HepG2 (cell line): ENCODE results near the gene TMEM108. TPM values are rescaled to one million over a fixed set of nuclear protein-coding genes. Genes with fewer than 3 reads are reported as not detected.

ENCODE experiments used
- ATAC-seq: fragments of 200-7000 bp; cut with Tn5 transposase; 3 replicates; pipeline ENCODE4 v1.9.1; 2020; ENCODE audit warnings: mild to moderate bottlenecking, moderate library complexity
- BruUV-seq: library from RNA; stranded (reverse); fragments of 400-500 nt; replicated peaks from 2 replicates; lab custom pipeline; 2021; lab: Mats Ljungman, UMichigan
- CTCF ChIA-PET: fragments of 300-600 bp; formaldehyde crosslinking; extraction: SDS; loops from one replicate; lab custom pipeline; 2021; ENCODE audit warnings: low total read pairs, inconsistent platforms, low intra/inter-chr PET ratio; lab: Yijun Ruan, JAX
- POLR2A ChIA-PET: fragments of 350-600 bp; sonication (Branson Sonifier 250); formaldehyde crosslinking; loops from one replicate; lab custom pipeline; 2020; ENCODE audit warnings: antibody characterized with exemption, inconsistent platforms; lab: Yijun Ruan, JAX
- DNase-seq: peaks from one replicate; pipeline ENCODE4 v3.0.0-alpha.2; 2015; ENCODE audit warnings: low spot score
- FAIRE-seq: peaks from 3 replicates; lab custom pipeline; 2011; peaks lifted over from hg19 to GRCh38; lab: Jason Lieb, UNC
- H2AFZ ChIP-seq: one replicate; pipeline ENCODE4 v1.6.1; 2011; ENCODE audit warnings: low read length, inconsistent platforms
- H3K27ac ChIP-seq: fragments of 300-600 bp; 3 replicates; pipeline ENCODE4 v1.8.0; 2011; ENCODE audit warnings: mixed run types, mild to moderate bottlenecking, mixed read lengths, low read length, inconsistent platforms; ENCODE audit not compliant: insufficient read depth; ENCODE audit errors: extremely low read length
- H3K27me3 ChIP-seq, 2 experiments: fragments of 200-600 bp in 1 of 2; 2 replicates in 1 of 2; 3 replicates in 1 of 2; pipeline versions ENCODE4 v1.6.0 to v1.8.0; 2011; ENCODE audit warnings: low read length in 2 of 2, mild to moderate bottlenecking in 2 of 2, moderate library complexity in 2 of 2, inconsistent platforms in 1 of 2; ENCODE audit not compliant: insufficient read depth in 2 of 2, control insufficient read depth in 1 of 2
- H3K36me3 ChIP-seq, 2 experiments: fragments of 200-600 bp in 1 of 2; replicated peaks in 1 of 2; 2 replicates in 1 of 2; 3 replicates in 1 of 2; pipeline versions ENCODE4 v1.5.1 to v1.8.0; 2011; ENCODE audit warnings: low read length in 2 of 2, inconsistent platforms in 1 of 2; ENCODE audit not compliant: insufficient read depth in 2 of 2, control insufficient read depth in 1 of 2
- H3K4me1 ChIP-seq: 2 replicates; pipeline ENCODE4 v1.5.1; 2012; ENCODE audit warnings: low read length, inconsistent platforms; ENCODE audit not compliant: insufficient read depth
- H3K4me2 ChIP-seq: 2 replicates; pipeline ENCODE4 v1.6.0; 2011; ENCODE audit warnings: low read depth, low read length, inconsistent platforms
- H3K4me3 ChIP-seq, 3 experiments: fragments of 200-600 bp in 1 of 3; sonication (generic), shearing (Covaris generic) in 1 of 3; replicated peaks in 1 of 3; 2 replicates each; pipeline ENCODE4 v1.5.1; 2011 to 2016; ENCODE audit warnings: low read length in 3 of 3, inconsistent platforms in 2 of 3, low read depth in 2 of 3, mild to moderate bottlenecking in 2 of 3, control low read depth in 1 of 3, mixed read lengths in 1 of 3; ENCODE audit not compliant: insufficient read depth in 1 of 3
- H3K79me2 ChIP-seq: one replicate; pipeline ENCODE4 v1.6.1; 2011; ENCODE audit warnings: low read length, inconsistent platforms; ENCODE audit not compliant: insufficient read depth
- H3K9ac ChIP-seq: 2 replicates; pipeline ENCODE4 v1.6.0; 2011; ENCODE audit warnings: mild to moderate bottlenecking, low read depth, low read length, inconsistent platforms; ENCODE audit not compliant: insufficient read depth
- H3K9me3 ChIP-seq: 2 replicates; pipeline ENCODE4 v1.5.1; 2012; ENCODE audit warnings: mild to moderate bottlenecking, low read length
- H4K20me1 ChIP-seq: 2 replicates; pipeline ENCODE4 v1.6.0; 2011; ENCODE audit warnings: inconsistent platforms, mild to moderate bottlenecking, low read length, moderate library complexity; ENCODE audit not compliant: insufficient read depth
- CBFB ChIP-seq: sonication (generic); formaldehyde crosslinking; IDR thresholded peaks from 2 replicates; pipeline ENCODE4 v1.4.0; 2020; ENCODE audit warnings: missing genetic modification reagents
- FOSL1 ChIP-seq: sonication (generic); formaldehyde crosslinking; IDR thresholded peaks from 2 replicates; pipeline ENCODE4 v1.9.0; 2021; ENCODE audit warnings: missing genetic modification reagents, borderline replicate concordance
- FOXK2 ChIP-seq: fragments of 450-650 bp; IDR thresholded peaks from 2 replicates; pipeline ENCODE4 v1.6.1; 2016
- JARID2 ChIP-seq: sonication (generic); formaldehyde crosslinking; IDR thresholded peaks from 2 replicates; pipeline ENCODE4 v1.8.1; 2023; ENCODE audit warnings: missing genetic modification reagents, inconsistent platforms; ENCODE audit not compliant: insufficient replicate concordance
- MTF1 ChIP-seq: sonication (generic); formaldehyde crosslinking; IDR thresholded peaks from 2 replicates; pipeline ENCODE4 v1.5.0; 2020; ENCODE audit warnings: missing genetic modification reagents
- SNRNP70 ChIP-seq: fragments of 200-400 bp; formaldehyde crosslinking; IDR thresholded peaks from 2 replicates; pipeline ENCODE4 v1.6.1; 2017; ENCODE audit warnings: mild to moderate bottlenecking, low read depth, low read length, moderate library complexity
- TBL1XR1 ChIP-seq: fragments of 150-350 bp; IDR thresholded peaks from 2 replicates; pipeline ENCODE4 v1.6.1; 2014; ENCODE audit warnings: borderline replicate concordance, low read length; ENCODE audit not compliant: partially characterized antibody
- TEAD3 ChIP-seq: optimal IDR thresholded peaks from 2 replicates; pipeline ENCODE3; 2016; ENCODE audit warnings: borderline replicate concordance
- ZNF564 ChIP-seq: sonication (generic); formaldehyde crosslinking; IDR thresholded peaks from 2 replicates; pipeline ENCODE4 v1.8.1; 2023; ENCODE audit warnings: mild to moderate bottlenecking, missing genetic modification reagents
- WGBS: methylation state at CpG from one replicate; pipeline ENCODE4 v1.1.6; 2017; ENCODE audit warnings: low lambda C conversion rate; 5-methylcytosine and 5-hydroxymethylcytosine counted together
- in situ Hi-C: cut with HindIII; loops from 2 replicates; pipeline ENCODE4 v1.10.0; 2017; ENCODE audit warnings: low pct_unique_long_range_greater_than_20kb; ENCODE audit not compliant: extremely low pct_ligation_motif_present
- intact Hi-C: fragments of 100-400 bp; cut with micrococcal nuclease; formaldehyde crosslinking; loops from one replicate; pipeline ENCODE4 v1.10.0; 2022; ENCODE audit not compliant: unreplicated experiment
- polyA plus RNA-seq, 8 experiments: library from polyadenylated mRNA; depleted of rRNA in 3 of 8; stranded (reverse) in 7 of 8; unstranded in 1 of 8; fragments of >200 nt; fragmentation: Illumina TruSeq in 4 of 8; extraction: Trizol in 4 of 8; gene quantifications; 2 replicates each; pipeline versions ENCODE4 v1.2.1 to v1.2.3, GENCODE V29; 2011 to 2016; ENCODE audit warnings: low read depth in 4 of 8, missing spikeins in 1 of 8, mixed read lengths in 1 of 8; ENCODE audit not compliant: insufficient read depth in 1 of 8
- total RNA-seq, 5 experiments: library from RNA; depleted of rRNA; stranded (reverse); fragments of >200 nt; fragmentation: Illumina TruSeq; extraction: Trizol; gene quantifications; 2 replicates each; pipeline ENCODE4 v1.2.3, GENCODE V29; 2016; ENCODE audit warnings: low read depth in 1 of 5
- TF ChIP-seq, protein P1 (sequence below): sonication (generic); formaldehyde crosslinking; IDR thresholded peaks from 2 replicates; pipeline ENCODE4 v1.4.0; 2020; ENCODE audit warnings: missing genetic modification reagents
- TF ChIP-seq, protein P2 (sequence below): sonication (generic); formaldehyde crosslinking; IDR thresholded peaks from 2 replicates; pipeline ENCODE4 v1.4.0; 2020; ENCODE audit warnings: missing genetic modification reagents

Gene TMEM108
- total and polyA plus RNA-seq, 2 of the 13 experiments (the other 11 are each of a cell fraction or from before 2014, with no cell fraction given) = not detected

DNA sequence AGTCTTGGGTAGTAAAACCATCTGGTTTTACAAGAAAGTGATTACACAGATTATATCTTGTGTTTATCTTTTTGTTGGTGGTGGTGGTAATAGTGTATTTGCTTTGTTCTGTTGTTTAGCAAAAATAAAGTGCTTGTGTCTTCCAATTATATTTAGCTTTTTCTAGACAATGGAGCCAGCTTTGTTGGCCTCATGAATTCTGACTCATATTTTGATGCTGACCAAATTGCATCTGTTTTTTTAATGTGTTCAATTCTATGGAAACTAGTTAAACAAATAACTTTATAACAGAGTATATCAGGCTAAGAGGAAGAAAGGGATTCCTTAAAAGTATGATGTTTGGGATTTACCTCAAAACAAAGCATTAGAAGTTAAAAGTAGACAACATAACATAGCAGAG lies 292.3 kb downstream of the TMEM108 start (continued):
- TF ChIP-seq TBL1XR1 = no peak
- TF ChIP-seq, protein P1, sequence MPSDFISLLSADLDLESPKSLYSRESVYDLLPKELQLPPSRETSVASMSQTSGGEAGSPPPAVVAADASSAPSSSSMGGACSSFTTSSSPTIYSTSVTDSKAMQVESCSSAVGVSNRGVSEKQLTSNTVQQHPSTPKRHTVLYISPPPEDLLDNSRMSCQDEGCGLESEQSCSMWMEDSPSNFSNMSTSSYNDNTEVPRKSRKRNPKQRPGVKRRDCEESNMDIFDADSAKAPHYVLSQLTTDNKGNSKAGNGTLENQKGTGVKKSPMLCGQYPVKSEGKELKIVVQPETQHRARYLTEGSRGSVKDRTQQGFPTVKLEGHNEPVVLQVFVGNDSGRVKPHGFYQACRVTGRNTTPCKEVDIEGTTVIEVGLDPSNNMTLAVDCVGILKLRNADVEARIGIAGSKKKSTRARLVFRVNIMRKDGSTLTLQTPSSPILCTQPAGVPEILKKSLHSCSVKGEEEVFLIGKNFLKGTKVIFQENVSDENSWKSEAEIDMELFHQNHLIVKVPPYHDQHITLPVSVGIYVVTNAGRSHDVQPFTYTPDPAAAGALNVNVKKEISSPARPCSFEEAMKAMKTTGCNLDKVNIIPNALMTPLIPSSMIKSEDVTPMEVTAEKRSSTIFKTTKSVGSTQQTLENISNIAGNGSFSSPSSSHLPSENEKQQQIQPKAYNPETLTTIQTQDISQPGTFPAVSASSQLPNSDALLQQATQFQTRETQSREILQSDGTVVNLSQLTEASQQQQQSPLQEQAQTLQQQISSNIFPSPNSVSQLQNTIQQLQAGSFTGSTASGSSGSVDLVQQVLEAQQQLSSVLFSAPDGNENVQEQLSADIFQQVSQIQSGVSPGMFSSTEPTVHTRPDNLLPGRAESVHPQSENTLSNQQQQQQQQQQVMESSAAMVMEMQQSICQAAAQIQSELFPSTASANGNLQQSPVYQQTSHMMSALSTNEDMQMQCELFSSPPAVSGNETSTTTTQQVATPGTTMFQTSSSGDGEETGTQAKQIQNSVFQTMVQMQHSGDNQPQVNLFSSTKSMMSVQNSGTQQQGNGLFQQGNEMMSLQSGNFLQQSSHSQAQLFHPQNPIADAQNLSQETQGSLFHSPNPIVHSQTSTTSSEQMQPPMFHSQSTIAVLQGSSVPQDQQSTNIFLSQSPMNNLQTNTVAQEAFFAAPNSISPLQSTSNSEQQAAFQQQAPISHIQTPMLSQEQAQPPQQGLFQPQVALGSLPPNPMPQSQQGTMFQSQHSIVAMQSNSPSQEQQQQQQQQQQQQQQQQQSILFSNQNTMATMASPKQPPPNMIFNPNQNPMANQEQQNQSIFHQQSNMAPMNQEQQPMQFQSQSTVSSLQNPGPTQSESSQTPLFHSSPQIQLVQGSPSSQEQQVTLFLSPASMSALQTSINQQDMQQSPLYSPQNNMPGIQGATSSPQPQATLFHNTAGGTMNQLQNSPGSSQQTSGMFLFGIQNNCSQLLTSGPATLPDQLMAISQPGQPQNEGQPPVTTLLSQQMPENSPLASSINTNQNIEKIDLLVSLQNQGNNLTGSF = no peak
- no peak for TF ChIP-seq ZNF564 (CRISPR knock-in tag)
- no peak for TF ChIP-seq CBFB (CRISPR knock-in tag)
- TF ChIP-seq JARID2 (CRISPR knock-in tag) = no peak
- no peak for TF ChIP-seq FOSL1 (CRISPR knock-in tag)
- TF ChIP-seq, protein P2, sequence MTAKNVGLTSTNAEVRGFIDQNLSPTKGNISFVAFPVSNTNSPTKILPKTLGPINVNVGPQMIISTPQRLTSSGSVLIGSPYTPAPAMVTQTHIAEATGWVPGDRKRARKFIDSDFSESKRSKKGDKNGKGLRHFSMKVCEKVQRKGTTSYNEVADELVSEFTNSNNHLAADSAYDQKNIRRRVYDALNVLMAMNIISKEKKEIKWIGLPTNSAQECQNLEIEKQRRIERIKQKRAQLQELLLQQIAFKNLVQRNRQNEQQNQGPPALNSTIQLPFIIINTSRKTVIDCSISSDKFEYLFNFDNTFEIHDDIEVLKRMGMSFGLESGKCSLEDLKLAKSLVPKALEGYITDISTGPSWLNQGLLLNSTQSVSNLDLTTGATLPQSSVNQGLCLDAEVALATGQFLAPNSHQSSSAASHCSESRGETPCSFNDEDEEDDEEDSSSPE (CRISPR knock-in tag) = no peak

DNA sequence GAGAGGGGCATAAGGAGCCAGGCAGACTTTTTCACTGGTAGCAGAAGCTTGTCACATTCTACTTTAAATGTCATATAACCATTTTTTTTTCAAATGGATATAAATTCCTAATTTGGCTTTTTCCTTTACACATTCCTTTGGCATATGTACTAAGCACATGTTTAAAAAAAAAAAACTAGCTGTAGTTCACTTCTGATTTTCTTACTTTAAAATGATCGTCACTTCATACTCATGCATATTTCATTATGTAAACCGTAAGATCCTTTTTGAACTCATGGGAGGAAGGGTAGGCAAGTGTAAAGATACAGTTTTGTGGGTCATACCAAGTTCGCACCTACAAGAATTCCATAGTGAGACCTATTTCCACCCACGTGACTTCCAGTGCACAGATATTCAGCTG lies 316.5 kb downstream of the TMEM108 start:
- FAIRE-seq (no peak), ATAC-seq (no peak), DNase-seq (no peak)
- Histone ChIP-seq H3K4me2 (no peak overlapping the region), H3K27ac (no peak overlapping the region), H3K36me3 (no peaks in the 10 kb centered on the region), H2AFZ (no peak overlapping the region), H4K20me1 (no peaks in the 10 kb centered on the region), H3K4me3 (no peak overlapping the region), H3K9me3 (0 out of 2 replicates have a peak, but pooled peaks cover 4% of the 10 kb centered on the region), H3K79me2 (no peaks in the 10 kb centered on the region), H3K4me1 (no peaks in the 10 kb centered on the region), H3K27me3 (no peaks in the 10 kb centered on the region), H3K9ac (no peak overlapping the region)
- WGBS = 12% methylated on average over 4 of the region's 4 CpGs
- intact Hi-C loops (no loop called here), in situ Hi-C loops (no loop called here)
- CTCF ChIA-PET = no interaction called here
- BruUV-seq = no TSS peak
- TF ChIP-seq MTF1 (CRISPR knock-in tag) = no peak
- no peak for TF ChIP-seq SNRNP70
- TF ChIP-seq TEAD3 = no peak
- no peak for TF ChIP-seq FOXK2
- POLR2A ChIA-PET = no interaction called here
